H9 (cell line): ENCODE data around the gene PARL. TPM values are rescaled to one million over a fixed set of nuclear protein-coding genes. Genes with fewer than 3 reads are reported as not detected.

Experiments used
- DNase-seq: peaks from one replicate; pipeline ENCODE4 v3.0.0-alpha.2; 2017
- H2AFZ ChIP-seq: one replicate; pipeline ENCODE4 v1.6.1; 2013; ENCODE audit warnings: mild to moderate bottlenecking, low read length, control low read depth, moderate library complexity
- H2AK5ac ChIP-seq: 2 replicates; pipeline ENCODE4 v1.6.1; 2013; ENCODE audit warnings: low read length, control low read depth, mixed read lengths; ENCODE audit not compliant: insufficient read length
- H2BK120ac ChIP-seq: one replicate; pipeline ENCODE4 v1.6.1; 2013; ENCODE audit warnings: low read depth, mild to moderate bottlenecking, low read length, control low read depth, inconsistent platforms; ENCODE audit not compliant: poor library complexity, severe bottlenecking
- H2BK12ac ChIP-seq: 2 replicates; pipeline ENCODE4 v1.6.1; 2013; ENCODE audit warnings: low read length, control low read depth, mixed read lengths, low read depth; ENCODE audit not compliant: insufficient read length
- H2BK15ac ChIP-seq: 2 replicates; pipeline ENCODE4 v1.6.1; 2013; ENCODE audit warnings: low read depth, low read length, control low read depth
- H2BK20ac ChIP-seq: one replicate; pipeline ENCODE4 v1.6.1; 2013; ENCODE audit warnings: low read depth, mild to moderate bottlenecking, low read length, control low read depth, inconsistent platforms; ENCODE audit not compliant: poor library complexity, severe bottlenecking
- H2BK5ac ChIP-seq: 2 replicates; pipeline ENCODE4 v1.6.1; 2013; ENCODE audit warnings: low read length, control low read depth, mixed read lengths; ENCODE audit not compliant: insufficient read length
- H3K14ac ChIP-seq: 2 replicates; pipeline ENCODE4 v1.6.1; 2013; ENCODE audit warnings: low read length, control low read depth; ENCODE audit not compliant: insufficient read depth
- H3K18ac ChIP-seq: 2 replicates; pipeline ENCODE4 v1.6.1; 2013; ENCODE audit warnings: low read depth, mild to moderate bottlenecking, mixed read lengths, low read length, control low read depth; ENCODE audit not compliant: insufficient read length
- H3K23ac ChIP-seq: 2 replicates; pipeline ENCODE4 v1.6.1; 2013; ENCODE audit warnings: low read length, control low read depth, mixed read lengths, low read depth; ENCODE audit not compliant: insufficient read length
- H3K23me2 ChIP-seq: 2 replicates; pipeline ENCODE4 v1.6.1; 2013; ENCODE audit warnings: low read depth, mild to moderate bottlenecking, mixed read lengths, low read length, control low read depth; ENCODE audit not compliant: insufficient read length, poor library complexity, severe bottlenecking
- H3K27ac ChIP-seq: 2 replicates; pipeline ENCODE4 v1.5.1; 2013; ENCODE audit warnings: low read length, control low read depth, mixed read lengths, low read depth; ENCODE audit not compliant: insufficient read length
- H3K27me3 ChIP-seq: 2 replicates; pipeline ENCODE4 v1.6.1; 2013; ENCODE audit warnings: low read length, control low read depth, inconsistent platforms; ENCODE audit not compliant: insufficient read depth
- H3K4ac ChIP-seq: 2 replicates; pipeline ENCODE4 v1.6.1; 2013; ENCODE audit warnings: low read depth, mild to moderate bottlenecking, control low read depth, inconsistent platforms, low read length, moderate library complexity
- H3K4me1 ChIP-seq: 2 replicates; pipeline ENCODE4 v1.6.1; 2013; ENCODE audit warnings: low read length, control low read depth, inconsistent platforms; ENCODE audit not compliant: insufficient read depth
- H3K4me2 ChIP-seq: 2 replicates; pipeline ENCODE4 v1.6.1; 2013; ENCODE audit warnings: low read length, control low read depth, mixed read lengths; ENCODE audit not compliant: insufficient read length, insufficient read depth
- H3K56ac ChIP-seq: 2 replicates; pipeline ENCODE4 v1.6.1; 2013; ENCODE audit warnings: low read depth, mild to moderate bottlenecking, mixed read lengths, low read length, control low read depth; ENCODE audit not compliant: insufficient read length
- H3K79me1 ChIP-seq: 2 replicates; pipeline ENCODE4 v1.6.1; 2013; ENCODE audit warnings: low read depth, mild to moderate bottlenecking, moderate library complexity, low read length, control low read depth, inconsistent platforms; ENCODE audit not compliant: insufficient read depth, poor library complexity, severe bottlenecking
- H3K79me2 ChIP-seq: 2 replicates; pipeline ENCODE4 v1.6.1; 2013; ENCODE audit warnings: low read length, control low read depth, inconsistent platforms; ENCODE audit not compliant: insufficient read depth
- H3K9ac ChIP-seq: 2 replicates; pipeline ENCODE4 v1.6.1; 2013; ENCODE audit warnings: low read length, control low read depth, mixed read lengths; ENCODE audit not compliant: insufficient read length; ENCODE audit errors: extremely low read depth
- H3K9me3 ChIP-seq: one replicate; pipeline ENCODE4 v1.6.1; 2013; ENCODE audit warnings: low read depth, low read length, inconsistent platforms; ENCODE audit not compliant: control insufficient read depth
- H3T11ph ChIP-seq: one replicate; pipeline ENCODE4 v1.6.1; 2013; ENCODE audit warnings: mild to moderate bottlenecking, low read length, control low read depth, inconsistent platforms
- H4K20me1 ChIP-seq: one replicate; pipeline ENCODE4 v1.6.1; 2013; ENCODE audit not compliant: control insufficient read depth, insufficient read length, insufficient read depth
- H4K5ac ChIP-seq: 2 replicates; pipeline ENCODE4 v1.6.1; 2013; ENCODE audit warnings: low read depth, mild to moderate bottlenecking, mixed read lengths, low read length, control low read depth; ENCODE audit not compliant: insufficient read length
- H4K8ac ChIP-seq: replicated peaks from 2 replicates; pipeline ENCODE4 v1.6.1; 2013; ENCODE audit warnings: low read length, control low read depth, mixed read lengths, low read depth; ENCODE audit not compliant: insufficient read length
- H4K91ac ChIP-seq: 2 replicates; pipeline ENCODE4 v1.6.1; 2013; ENCODE audit warnings: low read depth, mild to moderate bottlenecking, moderate library complexity, mixed read lengths, low read length, control low read depth; ENCODE audit not compliant: insufficient read length
- H3K27ac Mint-ChIP-seq, 3 experiments: 2 replicates in 2 of 3; 3 replicates in 1 of 3; pipeline ENCODE4 v1.8.0; 2020 to 2021; ENCODE audit warnings: mixed read lengths in 3 of 3, mild to moderate bottlenecking in 1 of 3, moderate library complexity in 1 of 3
- H3K27me3 Mint-ChIP-seq: 2 replicates; pipeline ENCODE4 v1.8.0; 2021; ENCODE audit warnings: low read depth, mild to moderate bottlenecking, moderate library complexity, mixed read lengths
- H3K36me3 Mint-ChIP-seq, 3 experiments: 2 replicates in 2 of 3; 3 replicates in 1 of 3; pipeline ENCODE4 v1.8.0; 2020 to 2021; ENCODE audit warnings: low read depth in 3 of 3, mixed read lengths in 3 of 3; ENCODE audit not compliant: insufficient read depth in 1 of 3
- H3K4me1 Mint-ChIP-seq, 2 experiments: 2 replicates each; pipeline ENCODE4 v1.8.0; 2020; ENCODE audit warnings: mixed read lengths in 2 of 2
- H3K4me3 Mint-ChIP-seq, 2 experiments: 2 replicates in 1 of 2; 3 replicates in 1 of 2; pipeline ENCODE4 v1.8.0; 2020 to 2021; ENCODE audit warnings: mild to moderate bottlenecking in 2 of 2, mixed read lengths in 2 of 2, moderate library complexity in 1 of 2
- H3K9me3 Mint-ChIP-seq, 2 experiments: 2 replicates in 1 of 2; 3 replicates in 1 of 2; pipeline ENCODE4 v1.8.0; 2020; ENCODE audit warnings: mild to moderate bottlenecking in 2 of 2, mixed read lengths in 2 of 2, moderate library complexity in 1 of 2
- WGBS: extraction: QIAGEN DNeasy Blood & Tissue Kit; methylation state at CpG from one replicate; pipeline ENCODE4 v1.1.7; 2013; ENCODE audit warnings: missing lambda C conversion rate, low lambda C conversion rate, mixed read lengths; ENCODE audit not compliant: insufficient read length; ENCODE audit errors: extremely low coverage; 5-methylcytosine and 5-hydroxymethylcytosine counted together
- total RNA-seq: library from RNA; stranded (reverse); gene quantifications from 2 replicates; pipeline ENCODE4 v1.2.1, GENCODE V29; 2021
- TF ChIP-seq, protein P1 (sequence below): fragments of 200-600 bp; sonication (generic); conservative IDR thresholded peaks from 3 replicates; pipeline ENCODE4 v1.8.0; 2021; ENCODE audit warnings: antibody characterized with exemption, mild to moderate bottlenecking

PARL gene
- total RNA-seq, 1 experiment from 2014 or later = 94.5 TPM

DNA sequence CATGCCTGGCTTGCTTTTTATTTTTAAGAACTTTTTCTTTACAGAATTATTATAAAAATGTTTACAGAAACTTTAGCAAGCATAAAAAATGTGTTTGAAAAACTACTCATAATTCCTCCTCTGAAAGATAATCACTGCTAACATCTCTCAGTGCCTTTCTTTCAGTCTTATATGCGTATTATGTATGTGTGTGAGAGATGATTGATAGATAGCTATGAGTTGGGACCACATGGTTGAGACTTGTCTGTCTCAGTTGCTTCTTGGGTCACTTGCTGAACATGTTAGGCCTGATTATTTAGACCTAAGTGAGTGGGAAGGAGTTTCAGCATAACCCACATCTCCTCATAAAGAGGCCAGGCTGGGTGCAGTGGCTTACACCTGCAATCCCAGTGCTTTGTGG lies 70.4 kb downstream of the PARL start:
- 0 out of 4 replicates have a peak, but pooled peaks cover 0 to 1% of the 10 kb centered on the region in 2 experiments for H3K4me1 Mint-ChIP-seq
- no CpG with 5 or more reads among the region's 1 CpG for WGBS

More for the DNA sequence above, 70.4 kb downstream of the PARL start:
- no peak overlapping the region for H2BK15ac ChIP-seq
- no peak overlapping the region for H3K9ac ChIP-seq
- no peak overlapping the region for H4K8ac ChIP-seq
- no peak overlapping the region; a peak in 1 of 7 replicates for H3K27ac Mint-ChIP-seq
- H2BK12ac ChIP-seq = no peak overlapping the region
- no peak overlapping the region for H3K27ac ChIP-seq
- H3K14ac ChIP-seq = no peak overlapping the region
- H2AFZ ChIP-seq = no peak overlapping the region
- H2BK20ac ChIP-seq = no peak overlapping the region
- H4K20me1 ChIP-seq = no peaks in the 10 kb centered on the region
- H3K4ac ChIP-seq = no peak overlapping the region
- H3K79me1 ChIP-seq = no peaks in the 10 kb centered on the region
- H3K27me3 Mint-ChIP-seq = no peaks in the 10 kb centered on the region; the same call in none of the 2 replicates
- no peak overlapping the region for H3K23ac ChIP-seq
- H4K91ac ChIP-seq = no peak overlapping the region
- no peak overlapping the region for H3K56ac ChIP-seq
- H4K5ac ChIP-seq = no peak overlapping the region
- H3K36me3 Mint-ChIP-seq = peaks cover 11 to 63% (median 50%) of the 10 kb centered on the region in 3 experiments; a peak in 6 of 7 replicates
- H2BK120ac ChIP-seq = no peak overlapping the region
- H3K4me3 Mint-ChIP-seq = no peak overlapping the region
- no peaks in the 10 kb centered on the region for H3K79me2 ChIP-seq
- H3K4me1 ChIP-seq = no peaks in the 10 kb centered on the region
- DNase-seq = no peak
- no peak overlapping the region for H3K18ac ChIP-seq
- no peaks in the 10 kb centered on the region for H3K9me3 Mint-ChIP-seq
- H2BK5ac ChIP-seq = no peak overlapping the region
- H3K4me2 ChIP-seq = no peak overlapping the region
- H3K23me2 ChIP-seq = no peaks in the 10 kb centered on the region
- no peak overlapping the region for H2AK5ac ChIP-seq
- TF ChIP-seq, protein P1, sequence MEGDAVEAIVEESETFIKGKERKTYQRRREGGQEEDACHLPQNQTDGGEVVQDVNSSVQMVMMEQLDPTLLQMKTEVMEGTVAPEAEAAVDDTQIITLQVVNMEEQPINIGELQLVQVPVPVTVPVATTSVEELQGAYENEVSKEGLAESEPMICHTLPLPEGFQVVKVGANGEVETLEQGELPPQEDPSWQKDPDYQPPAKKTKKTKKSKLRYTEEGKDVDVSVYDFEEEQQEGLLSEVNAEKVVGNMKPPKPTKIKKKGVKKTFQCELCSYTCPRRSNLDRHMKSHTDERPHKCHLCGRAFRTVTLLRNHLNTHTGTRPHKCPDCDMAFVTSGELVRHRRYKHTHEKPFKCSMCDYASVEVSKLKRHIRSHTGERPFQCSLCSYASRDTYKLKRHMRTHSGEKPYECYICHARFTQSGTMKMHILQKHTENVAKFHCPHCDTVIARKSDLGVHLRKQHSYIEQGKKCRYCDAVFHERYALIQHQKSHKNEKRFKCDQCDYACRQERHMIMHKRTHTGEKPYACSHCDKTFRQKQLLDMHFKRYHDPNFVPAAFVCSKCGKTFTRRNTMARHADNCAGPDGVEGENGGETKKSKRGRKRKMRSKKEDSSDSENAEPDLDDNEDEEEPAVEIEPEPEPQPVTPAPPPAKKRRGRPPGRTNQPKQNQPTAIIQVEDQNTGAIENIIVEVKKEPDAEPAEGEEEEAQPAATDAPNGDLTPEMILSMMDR = no peak
- no peaks in the 10 kb centered on the region for H3K9me3 ChIP-seq
- no peak overlapping the region for H3T11ph ChIP-seq
- H3K27me3 ChIP-seq = no peaks in the 10 kb centered on the region
